Measurements from ENCODE around the gene PORCN. TPM values are rescaled to one million over a fixed set of nuclear protein-coding genes. Genes with fewer than 3 reads are reported as not detected.

The PORCN gene
- total and polyA plus RNA-seq, 2 of the 13 experiments (the other 11 are each of a cell fraction or from before 2014, with no cell fraction given): 3.9 to 5.8 TPM

- no TSS peak for BruUV-seq (replicated peaks)
- CTCF ChIA-PET (ENCODE audit: low intra/inter-chr PET ratio, low total read pairs): no interaction called here
- H4K20me1 ChIP-seq (ENCODE audit: insufficient read depth, low read length): no peaks in the 10 kb centered on the region
- DNase-seq (ENCODE audit: low spot score): peak; percentile 72
- no peaks in the 10 kb centered on the region for H3K9me3 ChIP-seq (ENCODE audit: low read length)
- ATAC-seq: peak; percentile 74
- H3K4me1 ChIP-seq (ENCODE audit: insufficient read depth, low read length): peaks cover 26% of the 10 kb centered on the region
- H3K27ac ChIP-seq (ENCODE audit: extremely low read length, insufficient read depth, low read length): peak overlapping the region; percentile 75
- in situ Hi-C loops (cut with HindIII; ENCODE audit: extremely low pct_ligation_motif_present, low pct_unique_long_range_greater_than_20kb) (no loop called here), intact Hi-C loops (cut with micrococcal nuclease; ENCODE audit: unreplicated experiment) (no loop called here)
- no peaks in the 10 kb centered on the region for H3K79me2 ChIP-seq (ENCODE audit: insufficient read depth, low read length)
- no peak overlapping the region for H2AFZ ChIP-seq (ENCODE audit: low read length)
- no peak overlapping the region for H3K9ac ChIP-seq (ENCODE audit: insufficient read depth, low read depth, low read length)
- no peaks in the 10 kb centered on the region; a peak in 1 of 5 replicates for H3K36me3 ChIP-seq (replicated peaks in 1 of 2; ENCODE audit: control insufficient read depth in 1 of 2, insufficient read depth in 2 of 2, low read length in 2 of 2)
- peak overlapping the region; percentile 32; the same call in 1 of the 2 replicates for H3K4me2 ChIP-seq (ENCODE audit: low read depth, low read length)
- POLR2A ChIA-PET: interaction anchor here (1.1 to 1.2 kb wide), 2 partner anchors 9 to 25 kb away, joined by 3 to 4 read pairs; partner anchors contain the start of genes RBM3 and TBC1D25
- 47% methylated on average over 3 of the region's 3 CpGs for WGBS (ENCODE audit: low lambda C conversion rate)
- H3K4me3 ChIP-seq (replicated peaks in 1 of 3; ENCODE audit: insufficient read depth in 1 of 3, low read depth in 2 of 3, low read length in 3 of 3): no peak overlapping the region
- no peaks in the 10 kb centered on the region for H3K27me3 ChIP-seq (ENCODE audit: control insufficient read depth in 1 of 2, insufficient read depth in 2 of 2, low read length in 2 of 2)
- FAIRE-seq: peak; percentile 97
- 0 out of 2 replicates have a peak, but pooled peaks have one; percentile 18 for TF ChIP-seq FOSL2 (CRISPR knock-in tag; IDR thresholded peaks at IDR 0.05)
- TF ChIP-seq NCOA2 (CRISPR knock-in tag; IDR thresholded peaks at IDR 0.05): peak; percentile 59; the same call in 1 of the 2 replicates
- TF ChIP-seq NR2F6 (IDR thresholded peaks at IDR 0.05): peak; percentile 69
- TF ChIP-seq NR2F6 (CRISPR knock-in tag; IDR thresholded peaks at IDR 0.05): peak; percentile 83
- peak; percentile 64; the same call in 1 of the 2 replicates for TF ChIP-seq RXRA (CRISPR knock-in tag; IDR thresholded peaks at IDR 0.05)
- 0 out of 2 replicates have a peak, but pooled peaks have one; percentile 22 for TF ChIP-seq GATAD2A (CRISPR knock-in tag; IDR thresholded peaks at IDR 0.05)
- TF ChIP-seq HNF4A (CRISPR knock-in tag; IDR thresholded peaks at IDR 0.05): peak; percentile 42
- TF ChIP-seq NR2F1 (CRISPR knock-in tag; IDR thresholded peaks at IDR 0.05): peak in 1 of 2 experiments; percentile 57; a peak in 2 of 4 replicates
- no peak for TF ChIP-seq MTERF4 (CRISPR knock-in tag; IDR thresholded peaks at IDR 0.05)
- no peak for TF ChIP-seq ZNF740 (CRISPR knock-in tag; IDR thresholded peaks at IDR 0.05)
- 0 out of 2 replicates have a peak, but pooled peaks have one; percentile 23 for TF ChIP-seq SALL1 (CRISPR knock-in tag; IDR thresholded peaks at IDR 0.05)
- peak; percentile 63 for TF ChIP-seq RARA (CRISPR knock-in tag; IDR thresholded peaks at IDR 0.05)
- no peak for TF ChIP-seq ZNF644 (CRISPR knock-in tag; IDR thresholded peaks at IDR 0.05; ENCODE audit: low read depth)
- TF ChIP-seq THRA (CRISPR knock-in tag; IDR thresholded peaks at IDR 0.05; ENCODE audit: borderline replicate concordance): peak; percentile 85; the same call in 1 of the 2 replicates
- TF ChIP-seq EP300 (IDR thresholded peaks at IDR 0.05; ENCODE audit: low read depth in 2 of 2, low read length in 2 of 2): peak in 1 of 2 experiments; percentile 30; a peak in 1 of 4 replicates
- no peak for TF ChIP-seq EP300 (CRISPR knock-in tag; IDR thresholded peaks at IDR 0.05; ENCODE audit: borderline replicate concordance)
- TF ChIP-seq SIX4 (CRISPR knock-in tag; IDR thresholded peaks at IDR 0.05): no peak
- no peak for TF ChIP-seq ATRX (CRISPR knock-in tag; IDR thresholded peaks at IDR 0.05; ENCODE audit: borderline replicate concordance)
- TF ChIP-seq TEAD3 (CRISPR knock-in tag; optimal IDR thresholded peaks at IDR 0.05; ENCODE audit: borderline replicate concordance): peak; percentile 84
- no peak for TF ChIP-seq ZNF782 (CRISPR knock-in tag; IDR thresholded peaks at IDR 0.05; ENCODE audit: borderline replicate concordance)
- peak; percentile 63; the same call in 1 of the 2 replicates for TF ChIP-seq PPARG (CRISPR knock-in tag; conservative IDR thresholded peaks at IDR 0.05)
- 0 out of 2 replicates have a peak, but pooled peaks have one; percentile 24 for TF ChIP-seq SAP130 (CRISPR knock-in tag; IDR thresholded peaks at IDR 0.05; ENCODE audit: low read depth)
- no peak for TF ChIP-seq SOX6 (IDR thresholded peaks at IDR 0.05)
- peak; percentile 62; the same call in 1 of the 2 replicates for TF ChIP-seq SOX6 (CRISPR knock-in tag; IDR thresholded peaks at IDR 0.05)
These were observed 40.1 kb downstream of the PORCN start for GRCh38 chrX:48548871-48549270.

All from HepG2 (cell line).